Stimulated activated CD8-positive, alpha-beta memory T cell treated with anti-CD3 and anti-CD28 coated beads, Interleukin-15, amount 100 ng/mL, for 24 hours (primary cell): ENCODE results near the gene ADARB1.

Experiments
- DNase-seq: peaks from one replicate; pipeline ENCODE4 v3.0.0-alpha.2; 2020; ENCODE audit warnings: low read depth

Gene ADARB1

DNA sequence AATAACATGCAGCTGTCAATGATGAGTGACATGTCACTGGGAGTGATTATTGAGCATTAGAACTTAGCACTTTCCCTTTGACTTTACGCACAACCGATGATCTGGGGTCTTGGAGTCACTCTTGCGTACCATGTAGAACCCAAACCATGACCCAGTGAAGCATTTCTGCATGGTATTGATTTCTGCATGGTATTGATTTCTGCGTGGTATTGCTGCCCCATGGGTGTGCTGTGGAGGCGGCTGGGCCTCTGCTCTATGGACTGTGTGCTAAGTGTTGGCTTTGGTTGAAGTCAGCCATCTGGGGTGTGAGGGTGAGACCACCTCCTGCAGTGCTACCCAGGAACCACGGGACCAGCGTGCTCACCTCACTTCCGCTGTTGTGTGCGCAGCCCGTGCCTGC lies 98.0 kb downstream of the ADARB1 start:
- DNase-seq, result no peak

DNA sequence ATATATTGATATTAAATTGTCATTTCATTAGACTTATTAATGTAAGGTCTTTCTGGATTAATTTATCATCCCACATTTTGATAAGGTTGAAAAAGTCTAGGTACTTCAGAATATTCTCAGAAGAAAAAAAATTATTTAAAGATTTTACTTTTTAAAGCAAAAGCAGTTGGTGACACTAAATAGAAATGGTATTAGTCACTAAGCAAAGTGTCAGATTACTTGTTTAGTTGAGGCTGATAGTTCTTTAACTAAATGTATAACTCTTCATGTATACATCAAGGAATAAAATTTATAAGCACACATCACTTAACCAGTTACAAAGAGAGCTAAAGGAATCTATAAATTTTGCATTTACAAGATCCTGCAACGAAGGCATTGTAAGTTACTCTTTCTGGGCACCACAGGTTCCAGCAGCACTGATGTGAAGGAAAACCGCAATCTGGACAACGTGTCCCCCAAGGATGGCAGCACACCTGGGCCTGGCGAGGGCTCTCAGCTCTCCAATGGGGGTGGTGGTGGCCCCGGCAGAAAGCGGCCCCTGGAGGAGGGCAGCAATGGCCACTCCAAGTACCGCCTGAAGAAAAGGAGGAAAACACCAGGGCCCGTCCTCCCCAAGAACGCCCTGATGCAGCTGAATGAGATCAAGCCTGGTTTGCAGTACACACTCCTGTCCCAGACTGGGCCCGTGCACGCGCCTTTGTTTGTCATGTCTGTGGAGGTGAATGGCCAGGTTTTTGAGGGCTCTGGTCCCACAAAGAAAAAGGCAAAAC lies 101.1 kb downstream of the ADARB1 start:
- DNase-seq, result no peak

DNA sequence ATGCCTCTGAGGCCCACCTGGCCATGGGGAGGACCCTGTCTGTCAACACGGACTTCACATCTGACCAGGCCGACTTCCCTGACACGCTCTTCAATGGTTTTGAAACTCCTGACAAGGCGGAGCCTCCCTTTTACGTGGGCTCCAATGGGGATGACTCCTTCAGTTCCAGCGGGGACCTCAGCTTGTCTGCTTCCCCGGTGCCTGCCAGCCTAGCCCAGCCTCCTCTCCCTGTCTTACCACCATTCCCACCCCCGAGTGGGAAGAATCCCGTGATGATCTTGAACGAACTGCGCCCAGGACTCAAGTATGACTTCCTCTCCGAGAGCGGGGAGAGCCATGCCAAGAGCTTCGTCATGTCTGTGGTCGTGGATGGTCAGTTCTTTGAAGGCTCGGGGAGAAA lies 101.8 kb downstream of the ADARB1 start:
- no peak for DNase-seq

DNA sequence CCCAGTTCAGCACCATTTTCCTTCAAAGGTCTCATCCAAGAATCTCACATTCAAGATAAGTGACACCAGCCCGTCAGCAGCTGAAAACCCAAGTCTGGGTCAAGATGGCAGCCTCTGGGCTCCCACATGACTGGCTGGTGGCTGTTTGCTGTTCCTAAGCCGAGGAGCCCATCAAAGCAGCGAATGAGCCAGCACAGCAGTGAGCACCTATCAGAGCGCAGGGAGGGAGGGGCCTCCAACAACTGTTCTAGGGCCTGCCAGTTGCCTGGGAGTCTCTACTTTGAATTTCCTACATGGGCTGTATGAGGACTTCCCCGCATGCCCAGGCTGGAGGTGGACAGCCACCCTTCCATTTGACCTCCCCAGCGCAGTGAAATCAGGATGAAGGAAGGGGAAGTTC lies 102.7 kb downstream of the ADARB1 start:
- no peak for DNase-seq

DNA sequence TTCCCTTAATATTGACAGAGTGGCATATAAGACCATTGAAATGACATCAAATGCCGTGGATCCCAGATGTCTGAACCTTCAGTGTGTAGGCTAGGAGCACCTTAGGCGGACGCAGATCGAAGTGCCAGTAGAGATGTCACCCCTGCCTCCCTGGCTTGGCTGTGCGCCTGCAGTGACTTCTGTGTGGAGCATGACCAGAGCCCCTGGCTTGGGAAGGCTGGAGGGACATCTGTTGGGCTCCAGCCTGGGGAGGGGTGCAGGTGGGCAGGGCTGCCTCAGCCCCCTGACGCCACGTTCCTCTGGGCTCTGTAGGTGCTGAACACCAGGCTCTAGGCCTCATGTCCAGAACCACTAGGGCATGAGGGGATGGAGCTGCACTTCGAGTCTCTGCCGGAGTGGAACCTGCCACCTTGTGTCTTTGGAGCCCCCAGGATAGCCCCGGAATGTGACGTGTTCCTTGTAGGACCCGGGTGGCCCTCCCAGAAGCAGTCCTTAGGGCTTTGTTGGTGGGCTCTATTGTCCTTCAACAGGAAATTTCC lies 103.8 kb downstream of the ADARB1 start:
- DNase-seq, result no peak

DNA sequence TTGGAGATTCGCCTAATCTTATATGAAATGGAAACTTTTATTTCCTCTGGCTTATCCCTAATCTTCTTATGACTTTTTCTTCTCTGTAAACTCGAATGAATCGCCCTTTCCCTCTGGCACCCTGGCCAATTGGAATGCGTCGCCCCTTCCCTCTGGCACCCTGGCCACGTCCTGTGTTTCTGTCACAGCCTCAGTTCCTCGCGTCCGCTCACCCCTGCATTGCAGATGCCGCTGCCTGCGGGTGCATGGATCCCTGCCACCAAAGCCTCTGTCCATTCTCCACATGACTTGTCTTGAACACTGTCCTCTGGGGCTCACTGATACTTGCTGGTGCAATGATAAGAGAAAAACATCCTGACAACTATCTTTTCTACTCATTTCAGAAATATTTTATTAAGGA lies 104.6 kb downstream of the ADARB1 start:
- DNase-seq, result no peak

DNA sequence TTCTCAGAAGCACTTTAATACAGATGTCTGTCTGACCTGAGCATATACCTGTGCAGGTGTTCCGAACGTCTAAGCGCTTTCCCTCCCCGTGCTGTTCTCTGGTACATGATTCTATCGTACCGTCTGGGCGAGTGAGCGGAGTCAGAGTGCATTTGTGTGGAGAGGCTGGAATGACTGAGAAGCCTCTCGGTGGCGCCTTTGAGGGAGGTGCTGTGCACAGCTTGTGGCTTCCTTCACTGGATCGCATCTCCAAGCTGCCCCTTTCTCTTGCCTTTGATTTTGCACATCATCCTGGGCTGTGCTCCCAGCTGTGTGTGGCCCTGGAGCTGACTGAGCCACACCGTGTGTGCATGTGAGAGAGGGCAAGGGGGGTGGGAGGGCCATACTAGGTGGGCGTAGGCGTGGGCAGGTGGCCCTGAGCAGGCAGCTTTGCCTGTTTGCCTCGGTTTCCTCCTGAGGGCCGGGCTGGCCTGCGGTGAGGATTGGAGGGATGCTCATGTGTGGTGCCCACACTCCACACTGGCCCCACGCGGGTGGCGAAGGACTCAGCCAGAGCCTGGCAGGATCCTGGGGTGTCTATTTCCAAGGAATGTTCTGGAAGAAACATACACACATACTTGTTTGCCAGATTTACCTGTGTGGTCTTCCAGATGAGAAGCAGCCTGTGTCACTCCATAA lies 105.3 kb downstream of the ADARB1 start:
- no peak for DNase-seq

DNA sequence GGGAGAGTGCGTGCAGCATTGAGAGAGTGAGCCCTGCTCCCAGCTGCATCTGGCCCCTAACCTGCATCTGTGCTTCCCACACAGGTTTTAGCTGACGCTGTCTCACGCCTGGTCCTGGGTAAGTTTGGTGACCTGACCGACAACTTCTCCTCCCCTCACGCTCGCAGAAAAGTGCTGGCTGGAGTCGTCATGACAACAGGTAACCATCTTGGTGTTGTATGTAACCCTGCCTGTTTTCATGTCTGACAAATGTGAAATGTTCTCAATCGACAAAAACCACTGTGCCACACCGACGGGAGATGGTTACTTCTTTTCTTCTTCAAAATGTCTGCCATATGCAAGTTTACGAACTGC lies 105.8 kb downstream of the ADARB1 start:
- DNase-seq, result no peak

DNA sequence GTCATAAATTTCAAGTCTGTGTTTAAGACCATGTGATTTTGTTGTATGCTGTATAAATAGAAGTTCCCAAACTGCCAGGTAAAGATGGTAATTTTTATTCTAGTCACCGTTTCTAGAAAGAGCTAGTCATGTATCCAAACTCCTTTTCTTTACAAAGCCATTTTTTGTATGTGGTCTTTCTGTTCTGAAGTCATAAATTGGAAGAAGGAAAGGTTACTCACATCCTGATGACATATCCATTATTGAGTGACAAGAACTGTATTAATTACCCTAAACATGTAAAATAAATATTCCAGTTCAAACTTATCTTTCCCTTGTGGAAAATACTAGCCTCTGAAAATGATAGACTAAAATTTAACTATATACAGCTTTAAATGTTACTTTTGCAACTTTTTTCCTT lies 108.6 kb downstream of the ADARB1 start:
- DNase-seq, result no peak

DNA sequence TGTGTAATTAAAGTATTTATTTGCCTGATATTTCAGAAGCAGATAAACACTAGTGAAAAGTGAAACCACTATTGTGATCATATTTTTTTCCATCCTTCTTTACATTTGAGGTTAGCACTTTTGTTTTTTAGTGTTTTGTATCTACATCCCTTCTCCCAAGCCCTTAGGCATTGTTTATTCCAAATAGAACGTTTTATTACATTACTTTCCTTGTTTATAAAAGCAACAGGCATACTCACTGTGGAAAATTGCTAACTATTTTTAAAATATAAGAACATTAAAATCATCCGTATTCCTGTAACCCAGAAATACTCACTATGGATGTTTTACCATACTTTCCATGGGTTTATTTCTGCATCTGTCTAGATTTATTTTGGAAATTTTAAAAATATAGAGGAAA lies 109.5 kb downstream of the ADARB1 start:
- DNase-seq, result no peak

DNA sequence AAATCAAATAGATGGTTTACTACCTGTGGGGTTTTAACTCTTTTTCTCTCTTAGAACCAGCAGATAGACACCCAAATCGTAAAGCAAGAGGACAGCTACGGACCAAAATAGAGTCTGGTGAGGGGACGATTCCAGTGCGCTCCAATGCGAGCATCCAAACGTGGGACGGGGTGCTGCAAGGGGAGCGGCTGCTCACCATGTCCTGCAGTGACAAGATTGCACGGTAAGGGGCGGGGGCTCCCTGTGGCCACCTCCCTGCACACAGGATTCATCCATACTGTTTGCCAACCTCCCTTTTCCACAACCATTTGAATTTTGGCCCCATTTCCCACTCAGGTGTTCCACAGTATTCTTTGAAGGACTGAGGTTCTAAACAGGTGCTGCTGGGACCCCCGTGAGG lies 110.5 kb downstream of the ADARB1 start:
- no peak for DNase-seq

DNA sequence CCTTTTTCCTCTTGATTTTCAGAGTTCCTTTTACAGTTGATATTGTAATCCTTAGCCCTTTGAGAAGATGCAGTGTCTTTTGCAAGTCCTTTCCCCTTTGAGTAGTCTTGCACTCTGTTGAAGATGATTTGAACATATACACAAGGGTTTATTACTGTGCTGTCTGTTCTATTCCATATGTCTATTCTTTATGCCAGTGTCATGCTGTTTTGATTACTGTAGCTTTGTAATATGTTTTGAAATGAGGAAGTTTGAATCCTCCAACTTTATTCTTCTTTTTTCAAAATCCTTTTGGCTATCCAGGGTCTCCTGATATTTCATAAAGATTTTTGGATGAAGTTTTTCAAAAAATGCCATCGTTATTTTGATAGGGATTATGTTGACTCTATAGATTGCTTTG lies 112.3 kb downstream of the ADARB1 start:
- no peak for DNase-seq

DNA sequence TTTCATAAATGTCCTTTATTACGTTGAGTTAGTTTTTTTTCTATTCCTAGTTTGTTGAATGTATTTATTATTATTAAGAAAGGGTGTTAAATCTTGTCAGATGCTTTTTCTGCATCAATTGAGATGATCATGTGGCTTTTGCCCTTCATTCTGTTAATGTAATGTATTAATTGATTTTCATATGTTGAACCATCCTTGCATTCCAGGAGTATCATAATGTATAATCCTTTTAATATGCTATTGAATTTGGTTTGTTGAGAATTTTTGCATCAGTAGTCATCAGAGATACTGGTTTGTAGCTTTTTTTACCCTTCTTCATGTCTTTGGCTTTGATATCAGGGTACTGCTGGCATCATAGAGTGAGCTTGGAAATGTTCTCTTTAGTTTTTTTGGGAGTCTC lies 113.3 kb downstream of the ADARB1 start:
- no peak for DNase-seq

DNA sequence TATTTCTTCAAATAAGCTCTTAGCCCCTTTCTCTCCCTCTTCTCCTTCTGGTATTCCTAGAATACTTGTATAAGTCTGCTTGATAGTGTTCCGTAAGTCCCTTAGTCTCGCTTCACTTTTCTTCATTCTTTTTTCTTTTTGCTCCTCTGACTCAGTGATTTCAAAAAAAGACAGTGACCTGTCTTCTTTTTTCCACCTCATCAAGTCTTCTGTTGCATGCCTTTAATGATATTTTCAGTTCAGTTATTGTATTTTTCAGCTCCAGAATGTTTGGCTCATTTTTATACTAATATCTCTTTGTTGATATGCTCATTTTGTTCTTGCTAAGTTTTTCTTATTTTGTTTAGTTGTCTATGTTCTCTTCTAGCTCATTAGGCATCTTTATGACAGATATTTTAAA lies 115.6 kb downstream of the ADARB1 start:
- no peak for DNase-seq

DNA sequence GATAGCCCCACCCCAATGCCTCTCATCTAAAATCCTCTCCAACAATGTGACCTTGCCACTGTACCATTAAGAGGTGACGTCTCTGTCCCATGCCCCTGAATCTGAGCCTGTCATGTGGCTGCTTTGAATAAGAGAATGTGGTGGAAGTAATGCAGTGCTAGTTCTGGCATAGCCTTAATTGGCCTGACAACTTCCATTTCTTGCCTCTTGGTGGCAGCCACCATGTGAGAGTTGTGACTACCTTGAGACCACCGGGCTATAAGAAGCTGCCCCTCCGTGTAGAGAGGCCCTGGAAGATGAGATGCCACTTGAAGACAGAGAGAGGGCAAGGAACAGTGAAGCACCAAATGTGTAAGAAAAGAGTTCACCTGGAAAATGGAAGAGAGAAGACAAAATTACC lies 118.0 kb downstream of the ADARB1 start:
- DNase-seq, result no peak

DNA sequence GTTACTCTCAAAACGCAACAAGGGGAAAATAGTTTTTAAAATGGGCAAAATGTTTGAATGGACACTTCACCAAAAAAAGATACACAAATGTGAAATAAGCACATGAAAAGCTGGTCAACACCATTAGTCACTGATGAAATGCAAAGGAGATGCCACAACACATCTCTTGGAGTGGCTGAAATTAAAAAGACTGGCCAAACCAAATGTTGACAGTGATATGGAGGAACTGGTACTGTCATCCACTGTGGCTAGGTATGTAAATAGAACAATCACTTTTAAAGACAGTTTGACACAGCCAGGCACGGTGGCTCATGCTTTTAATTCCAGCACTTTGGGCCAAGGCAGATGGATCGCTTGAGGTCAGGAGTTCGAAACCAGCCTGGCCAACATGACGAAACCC lies 122.2 kb downstream of the ADARB1 start:
- no peak for DNase-seq

DNA sequence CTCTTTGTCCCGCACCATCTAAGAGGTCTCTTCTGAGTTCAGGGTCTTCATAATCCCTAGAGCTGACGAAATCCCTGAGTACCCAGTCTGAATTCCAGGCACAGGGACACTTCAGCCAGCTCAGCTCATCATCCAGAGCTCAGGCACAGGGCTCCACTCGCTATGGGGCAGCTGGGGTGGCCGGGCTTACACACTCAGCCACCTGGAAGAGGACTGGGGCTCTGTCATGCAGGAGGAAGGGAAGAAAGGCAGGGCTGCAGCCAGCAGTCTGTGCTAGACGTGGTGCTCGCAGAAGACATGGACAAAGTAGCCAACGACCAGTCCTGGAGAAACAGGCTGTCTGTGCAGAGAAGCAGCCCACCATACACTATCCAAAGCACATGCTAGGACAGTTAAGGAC lies 124.8 kb downstream of the ADARB1 start:
- no peak for DNase-seq

DNA sequence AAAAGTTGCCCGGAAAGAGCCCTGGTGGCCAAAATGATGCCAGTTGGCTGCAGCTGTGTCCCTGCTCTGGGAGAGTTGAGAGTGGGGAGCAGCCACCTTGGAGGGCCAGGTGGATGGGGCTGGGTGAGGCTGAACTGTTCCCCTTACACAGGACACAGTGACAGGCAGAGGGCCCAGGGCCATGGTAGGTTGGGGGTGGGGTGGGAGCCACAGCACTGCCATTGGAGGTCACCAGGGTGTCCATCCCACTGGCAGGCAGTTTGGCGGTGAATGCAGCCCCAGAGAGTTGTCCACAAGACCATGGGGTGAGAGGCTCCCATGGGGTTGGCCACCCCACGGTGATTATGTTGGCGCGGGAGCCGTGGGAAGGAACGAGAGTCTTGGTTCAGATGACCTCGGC lies 125.7 kb downstream of the ADARB1 start:
- no peak for DNase-seq

DNA sequence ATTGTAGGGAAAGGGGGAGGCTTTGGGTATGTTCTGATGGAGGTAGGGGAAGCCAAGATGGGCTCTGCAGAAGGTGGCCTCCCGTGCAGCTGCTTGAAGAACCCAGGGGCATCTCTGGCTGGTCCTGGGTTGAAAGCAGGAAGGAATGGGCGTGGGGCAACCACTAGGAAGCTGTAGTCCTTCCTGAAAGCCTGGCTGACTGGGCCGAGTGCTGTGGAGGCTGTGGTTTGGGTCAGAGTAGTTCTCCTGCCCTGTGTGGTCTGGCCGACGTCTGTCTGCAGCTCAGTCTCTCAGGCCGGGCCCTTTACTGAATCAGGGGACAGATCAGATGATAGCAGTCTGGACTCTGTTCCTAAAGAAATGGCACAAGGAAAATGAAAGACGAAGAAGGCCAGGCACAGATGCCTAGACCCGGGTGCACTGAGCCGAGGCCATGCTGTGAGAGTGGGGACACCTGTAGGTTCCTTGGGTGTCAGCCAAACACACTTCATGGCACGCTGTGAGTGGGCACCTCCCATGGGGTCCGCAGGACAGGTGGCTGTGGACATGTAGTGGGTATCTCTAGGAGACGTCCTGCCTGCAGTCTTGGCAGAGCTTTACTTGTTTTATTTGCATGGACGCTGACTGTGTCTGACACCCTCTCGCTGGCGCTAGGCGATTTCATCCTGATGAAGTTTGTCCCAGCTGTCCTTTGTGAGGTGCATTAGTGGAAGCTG lies 126.4 kb downstream of the ADARB1 start:
- no peak for DNase-seq

DNA sequence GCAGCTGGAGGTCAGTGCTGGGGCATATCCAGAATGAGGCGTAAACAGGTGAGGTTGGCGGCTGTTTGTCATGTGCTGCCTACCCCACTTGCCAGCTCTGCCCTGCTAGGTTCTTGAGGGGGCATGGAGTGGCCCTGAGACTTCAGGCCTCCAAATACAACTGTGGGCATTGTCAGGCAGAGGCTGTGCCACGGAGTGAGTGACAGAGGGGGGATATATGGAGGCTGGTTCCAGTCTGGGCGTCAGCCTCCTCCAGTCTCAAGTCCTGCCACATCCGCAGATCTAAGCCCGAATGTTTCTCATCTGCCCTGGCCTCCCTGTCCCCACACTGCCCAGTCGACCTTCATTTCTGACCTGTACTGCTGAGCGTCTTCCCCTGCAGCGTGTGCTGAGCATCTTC lies 128.0 kb downstream of the ADARB1 start:
- no peak for DNase-seq

DNA sequence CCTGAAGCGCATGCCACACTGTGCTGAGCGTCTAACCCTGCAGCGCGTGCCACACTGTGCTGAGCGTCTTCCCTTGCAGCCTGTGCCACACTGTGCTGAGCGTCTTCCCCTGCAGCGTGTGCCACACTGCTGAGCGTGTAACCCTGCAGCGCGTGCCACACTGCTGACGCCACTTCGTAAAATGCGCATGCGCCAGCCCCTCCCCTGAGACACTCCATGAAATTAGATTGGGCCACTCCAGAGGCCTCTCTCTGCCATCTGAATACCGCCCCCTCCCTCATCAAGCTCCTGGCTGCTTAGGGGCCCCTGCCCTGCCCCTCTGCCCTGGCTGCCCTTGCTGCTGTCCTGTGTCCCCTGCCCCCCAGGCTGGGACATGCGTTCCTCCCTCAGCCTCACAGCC lies 128.5 kb downstream of the ADARB1 start:
- no peak for DNase-seq

DNA sequence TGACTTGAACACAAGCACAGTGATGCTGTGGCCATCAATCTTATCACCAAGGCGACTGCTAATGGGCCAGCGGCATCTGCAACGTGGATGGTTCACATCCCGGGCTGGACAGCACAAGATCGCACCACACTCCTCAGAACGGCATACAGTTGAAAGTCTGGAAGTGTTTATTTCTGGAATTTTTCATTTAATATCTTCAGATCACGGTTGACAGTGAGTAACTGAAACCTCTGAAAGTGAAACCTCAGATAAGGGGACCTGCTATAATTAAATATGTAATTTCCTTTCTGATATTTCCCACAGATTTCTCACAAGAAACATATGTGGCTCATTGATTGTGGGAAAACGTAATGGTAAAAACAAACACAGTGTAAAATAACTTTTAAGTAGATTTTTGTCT lies 129.6 kb downstream of the ADARB1 start:
- DNase-seq, result no peak

DNA sequence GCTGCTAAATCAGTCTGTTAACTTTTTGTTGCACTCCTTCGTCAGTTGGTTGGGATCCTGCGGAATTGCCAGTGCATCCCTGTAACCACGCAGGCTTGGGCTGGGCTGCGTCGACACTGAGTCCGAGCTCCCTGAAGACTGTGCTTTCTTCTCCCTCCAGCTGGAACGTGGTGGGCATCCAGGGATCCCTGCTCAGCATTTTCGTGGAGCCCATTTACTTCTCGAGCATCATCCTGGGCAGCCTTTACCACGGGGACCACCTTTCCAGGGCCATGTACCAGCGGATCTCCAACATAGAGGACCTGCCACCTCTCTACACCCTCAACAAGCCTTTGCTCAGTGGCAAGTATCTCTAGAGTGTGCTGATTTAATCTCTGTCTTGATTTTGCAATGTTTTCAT lies 130.0 kb downstream of the ADARB1 start:
- DNase-seq, result no peak
